Activated T-cell treated with anti-CD3 and anti-CD28 coated beads for 48 hours (primary cell): Measurements from ENCODE around the gene ZNF583.

Experiments
- DNase-seq: peaks from one replicate; pipeline ENCODE4 v3.0.0-alpha.2; 2020; ENCODE audit warnings: low read depth

ZNF583 gene

GRCh38 chr19:56474308-56474707 is 70.2 kb downstream of the ZNF583 start:
- DNase-seq = no peak

GRCh38 chr19:56476093-56476492 is 72.0 kb downstream of the ZNF583 start:
- DNase-seq = no peak
